LNCaP clone FGC (cell line): ENCODE measurements around the gene EPB41L5.
"Not testable (repeated sequence)": the region's sequence is repeated elsewhere in the genome, so short reads cannot be mapped to it uniquely, and the experiment has no call there.

Experiments used
- DNase-seq: peaks from one replicate; pipeline ENCODE4 v3.0.0-alpha.2; 2011; ENCODE audit warnings: low read depth
- H3K4me3 ChIP-seq: 2 replicates; pipeline ENCODE4 v1.5.1; 2011; ENCODE audit warnings: mild to moderate bottlenecking, low read depth, low read length, control low read depth
- CTCF ChIP-seq: IDR thresholded peaks from 2 replicates; pipeline ENCODE4 v1.5.1; 2012; ENCODE audit warnings: mild to moderate bottlenecking; ENCODE audit not compliant: control insufficient read depth, insufficient read depth; ENCODE audit errors: extremely low read depth

Gene EPB41L5

GRCh38 chr2:120132190-120132589, 119.3 kb downstream of the EPB41L5 start:
- H3K4me3 ChIP-seq = no peak overlapping the region
- no peak for TF ChIP-seq CTCF
- no peak for DNase-seq

GRCh38 chr2:120132691-120133090, 119.8 kb downstream of the EPB41L5 start:
- no peak for TF ChIP-seq CTCF
- DNase-seq = no peak
- H3K4me3 ChIP-seq = no peak overlapping the region

GRCh38 chr2:120133572-120134244, 120.8 kb downstream of the EPB41L5 start:
- no peak overlapping the region for H3K4me3 ChIP-seq
- DNase-seq = no peak
- no peak for TF ChIP-seq CTCF

- no peak overlapping the region for H3K4me3 ChIP-seq
- DNase-seq = no peak
- no peak for TF ChIP-seq CTCF
Observed at GRCh38 chr2:120134263-120134662, 121.4 kb downstream of the EPB41L5 start.

GRCh38 chr2:120135013-120135412, 122.1 kb downstream of the EPB41L5 start:
- H3K4me3 ChIP-seq, DNase-seq: not testable (repeated sequence)

GRCh38 chr2:120140866-120141265, 128.0 kb downstream of the EPB41L5 start:
- no peak for DNase-seq
- no peak overlapping the region for H3K4me3 ChIP-seq
- TF ChIP-seq CTCF = no peak

GRCh38 chr2:120141300-120142069, 128.6 kb downstream of the EPB41L5 start:
- no peak for DNase-seq
- TF ChIP-seq CTCF = no peak
- no peak overlapping the region for H3K4me3 ChIP-seq
